Spleen (tissue), 11 donors: ENCODE results near the gene RCC1. TPM values are rescaled to one million over a fixed set of nuclear protein-coding genes. Genes with fewer than 3 reads are reported as not detected.
A peak's percentile ranks its signal among the peaks of the same experiment; 100 is the strongest.
"Not testable (repeated sequence)": the region's sequence is repeated elsewhere in the genome, so short reads cannot be mapped to it uniquely, and the experiment has no call there.

Experiments used
- DNase-seq: peaks from one replicate; pipeline ENCODE4 v3.0.0-alpha.2; 2020
- H3K27ac ChIP-seq, 8 donors: fragments of 200-600 bp; sonication (generic) in 7 of 8; 1 replicate in 4 of 8; 2 replicates in 4 of 8; pipeline versions ENCODE4 v1.5.0 to v1.8.0; 2016 to 2021; ENCODE audit warnings: inconsistent platforms in 4 of 8, mild to moderate bottlenecking in 4 of 8, moderate library complexity in 1 of 8
- H3K27me3 ChIP-seq, 7 donors: fragments of 200-600 bp; sonication (generic) in 6 of 7; replicated peaks in 1 of 7; 1 replicate in 4 of 7; 2 replicates in 3 of 7; pipeline versions ENCODE4 v1.5.0 to v1.8.0; 2016 to 2021; ENCODE audit warnings: inconsistent platforms in 3 of 7, mild to moderate bottlenecking in 1 of 7
- H3K36me3 ChIP-seq, 6 donors: fragments of 200-600 bp; sonication (generic) in 5 of 6; 1 replicate in 4 of 6; 2 replicates in 2 of 6; pipeline versions ENCODE4 v1.5.0 to v1.8.0; 2016 to 2021; ENCODE audit warnings: inconsistent platforms in 2 of 6
- H3K4me1 ChIP-seq, 6 donors: fragments of 200-600 bp; sonication (generic) in 5 of 6; 1 replicate in 3 of 6; 2 replicates in 3 of 6; pipeline versions ENCODE4 v1.5.0 to v1.8.0; 2016 to 2021; ENCODE audit warnings: inconsistent platforms in 3 of 6
- H3K4me3 ChIP-seq, 8 donors: fragments of 200-600 bp; sonication (generic) in 7 of 8; 1 replicate in 4 of 8; 2 replicates in 4 of 8; pipeline versions ENCODE4 v1.5.0 to v1.8.0; 2016 to 2021; ENCODE audit warnings: inconsistent platforms in 4 of 8, mild to moderate bottlenecking in 4 of 8, moderate library complexity in 2 of 8
- H3K9me3 ChIP-seq, 8 donors: fragments of 200-600 bp; sonication (generic) in 7 of 8; 1 replicate in 4 of 8; 2 replicates in 4 of 8; pipeline versions ENCODE4 v1.5.0 to v1.8.0; 2016 to 2021; ENCODE audit warnings: inconsistent platforms in 4 of 8
- CTCF ChIP-seq, 11 experiments: fragments of 200-600 bp in 7 of 11; fragments of 450-650 bp in 4 of 11; sonication (generic) in 4 of 11; IDR thresholded peaks in 8 of 11; conservative IDR thresholded peaks in 3 of 11; 1 replicate in 7 of 11; 2 replicates in 4 of 11; pipeline versions ENCODE4 v1.4.0 to v1.8.0; 2016 to 2021; ENCODE audit warnings: antibody characterized with exemption in 11 of 11, inconsistent platforms in 4 of 11, mild to moderate bottlenecking in 1 of 11
- POLR2A ChIP-seq, 3 donors: fragments of 450-650 bp; IDR thresholded peaks; one replicate each; pipeline ENCODE4 v1.5.1; 2017; ENCODE audit warnings: antibody characterized with exemption in 3 of 3, mild to moderate bottlenecking in 1 of 3
- POLR2AphosphoS5 ChIP-seq, 3 donors: sonication (generic); formaldehyde crosslinking; IDR thresholded peaks; one replicate each; pipeline ENCODE4 v1.5.1; 2017; ENCODE audit warnings: antibody characterized with exemption in 3 of 3
- WGBS, 5 donors: extraction: QIAGEN DNeasy Blood & Tissue Kit in 3 of 5; methylation state at CpG; one replicate each; pipeline versions ENCODE4 v1.1.5 to v1.1.7; 2013 to 2018; 5-methylcytosine and 5-hydroxymethylcytosine counted together
- intact Hi-C: fragments of 100-400 bp; cut with DNase I; formaldehyde crosslinking; loops from one replicate; pipeline ENCODE4 v1.15.0; 2023; ENCODE audit warnings: low total_unique reads
- polyA plus RNA-seq, 3 donors: library from polyadenylated mRNA; stranded (reverse); fragments of 200-250 nt; gene quantifications; one replicate each; pipeline ENCODE4 v1.2.1, GENCODE V29; 2013
- total RNA-seq, 7 donors: library from RNA; depleted of rRNA in 3 of 7; stranded (reverse); fragments of >200 nt in 3 of 7; fragmentation: NEBNext Ultra II Directional in 4 of 7; extraction: Animal tissue kit (Norgen Biotek cat#: 25700) in 4 of 7; gene quantifications; one replicate each; pipeline versions ENCODE4 v1.1.0 to v1.2.1, GENCODE V29; 2016 to 2021
- donor health status: healthy with polysubstance abuse.
- donor health status: DM: no; HTN: no; CAD: no; lungs with moderate emphysema.
- donor health status: DM: no; HTN: no; CAD: no.
- donor health status: Bipolar disorder and iron deficiency.
- donor health status: healthy.
- donor health status: DM: no; HTN: no; CAD: no.
- donor health status: DM: yes; HTN: yes; CAD: no.

The RCC1 gene
- total and polyA plus RNA-seq, 10 donors = 15.1 to 29.0 (median 23.3) TPM

- TF ChIP-seq POLR2AphosphoS5 (IDR thresholded peaks at IDR 0.05) (peak in 2 of 3 donors; percentile 20 to 59), POLR2A (IDR thresholded peaks at IDR 0.05) (no peak)
- Histone ChIP-seq H3K27me3 (no peaks in the 10 kb centered on the region), H3K9me3 (no peaks in the 10 kb centered on the region), H3K4me1 (peaks cover 44 to 89% (median 72%) of the 10 kb centered on the region in 6 donors), H3K36me3 (peaks cover 0 to 83% (median 75%) of the 10 kb centered on the region in 6 donors), H3K4me3 (peak overlapping the region in 7 of 8 donors; percentile 0 to 96 (median 12)), H3K27ac (peak overlapping the region in 6 of 8 donors; percentile 39 to 95 (median 92))
- intact Hi-C loops = loop anchor here (10.0 kb wide), 1 partner anchor 364 kb away; no protein-coding TSS in a partner anchor
- no peak for DNase-seq
- WGBS, 5 donors = 39 to 65% (median 57%) methylated on average over 8 of the region's 8 CpGs
Observed at GRCh38 chr1:28510273-28510969, 4.6 kb downstream of the RCC1 start.

GRCh38 chr1:28510970-28511440 lies 5.2 kb downstream of the RCC1 start:
- intact Hi-C loops = loop anchor here (10.0 kb wide), 1 partner anchor 364 kb away; no protein-coding TSS in a partner anchor
- Histone ChIP-seq H3K9me3 (no peaks in the 10 kb centered on the region), H3K4me1 (peaks cover 44 to 92% (median 70%) of the 10 kb centered on the region in 6 donors), H3K36me3 (peaks cover 0 to 85% (median 76%) of the 10 kb centered on the region in 6 donors), H3K27me3 (no peaks in the 10 kb centered on the region), H3K4me3 (peak overlapping the region in 5 of 8 donors; percentile 0 to 96 (median 12)), H3K27ac (peak overlapping the region in 5 of 8 donors; percentile 2 to 95 (median 92))
- DNase-seq = no peak
- no peak for TF ChIP-seq POLR2A (IDR thresholded peaks at IDR 0.05)
- no peak for TF ChIP-seq POLR2AphosphoS5 (IDR thresholded peaks at IDR 0.05)
- no peak for TF ChIP-seq CTCF (IDR thresholded peaks at IDR 0.05 in 8 of 11, conservative IDR thresholded peaks at IDR 0.05 in 3 of 11)
- WGBS, 5 donors = 67 to 86% (median 81%) methylated on average over 2 of the region's 2 CpGs

GRCh38 chr1:28512058-28512611 lies 6.3 kb downstream of the RCC1 start:
- H3K9me3 ChIP-seq = no peaks in the 10 kb centered on the region
- peak overlapping the region in 4 of 8 donors; percentile 18 to 95 (median 73) for H3K27ac ChIP-seq
- WGBS, 5 donors = 71 to 86% (median 78%) methylated on average over 7 of the region's 7 CpGs
- H3K4me3 ChIP-seq = peak overlapping the region in 1 of 8 donors; percentile 33
- peaks cover 0 to 84% (median 76%) of the 10 kb centered on the region in 6 donors for H3K36me3 ChIP-seq
- DNase-seq = no peak
- H3K27me3 ChIP-seq = no peaks in the 10 kb centered on the region
- TF ChIP-seq CTCF (IDR thresholded peaks at IDR 0.05 in 8 of 11, conservative IDR thresholded peaks at IDR 0.05 in 3 of 11) = no peak
- peak in 1 of 3 donors; percentile 52 for TF ChIP-seq POLR2AphosphoS5 (IDR thresholded peaks at IDR 0.05)
- intact Hi-C loops = loop anchor here (10.0 kb wide), 1 partner anchor 363 kb away; no protein-coding TSS in a partner anchor
- peaks cover 44 to 91% (median 68%) of the 10 kb centered on the region in 6 donors for H3K4me1 ChIP-seq

GRCh38 chr1:28514445-28514933 lies 8.6 kb downstream of the RCC1 start:
- H3K4me3 ChIP-seq, H3K27ac ChIP-seq, H3K9me3 ChIP-seq, H3K27me3 ChIP-seq, DNase-seq: not testable (repeated sequence)
- intact Hi-C loops = loop anchor here (10.0 kb wide), 1 partner anchor 360 kb away; no protein-coding TSS in a partner anchor
- 84 to 93% (median 87%) methylated on average over 13 of the region's 13 CpGs for WGBS, 5 donors
- H3K4me1 ChIP-seq = peaks cover 34 to 88% (median 64%) of the 10 kb centered on the region in 6 donors
- peaks cover 0 to 61% (median 56%) of the 10 kb centered on the region in 6 donors for H3K36me3 ChIP-seq
